DOHH2 (cell line): ENCODE measurements around the gene FADS3.

Experiments
- EZH2phosphoT487 ChIP-seq: fragments of 200-600 bp; sonication (generic); IDR thresholded peaks from 2 replicates; pipeline ENCODE4 v1.6.1; 2017; ENCODE audit warnings: borderline replicate concordance, mild to moderate bottlenecking, antibody characterized with exemption, low read length, moderate library complexity, mixed read lengths
- TF ChIP-seq, protein P1 (sequence below): fragments of 200-600 bp; sonication (generic); IDR thresholded peaks from one replicate; pipeline ENCODE4 v1.5.1; 2014; ENCODE audit warnings: antibody characterized with exemption, mild to moderate bottlenecking, low read depth, low read length; ENCODE audit not compliant: poor library complexity, severe bottlenecking

GRCh38 chr11:61860054-61860903, 31.1 kb downstream of the FADS3 start:
- TF ChIP-seq, protein P1, sequence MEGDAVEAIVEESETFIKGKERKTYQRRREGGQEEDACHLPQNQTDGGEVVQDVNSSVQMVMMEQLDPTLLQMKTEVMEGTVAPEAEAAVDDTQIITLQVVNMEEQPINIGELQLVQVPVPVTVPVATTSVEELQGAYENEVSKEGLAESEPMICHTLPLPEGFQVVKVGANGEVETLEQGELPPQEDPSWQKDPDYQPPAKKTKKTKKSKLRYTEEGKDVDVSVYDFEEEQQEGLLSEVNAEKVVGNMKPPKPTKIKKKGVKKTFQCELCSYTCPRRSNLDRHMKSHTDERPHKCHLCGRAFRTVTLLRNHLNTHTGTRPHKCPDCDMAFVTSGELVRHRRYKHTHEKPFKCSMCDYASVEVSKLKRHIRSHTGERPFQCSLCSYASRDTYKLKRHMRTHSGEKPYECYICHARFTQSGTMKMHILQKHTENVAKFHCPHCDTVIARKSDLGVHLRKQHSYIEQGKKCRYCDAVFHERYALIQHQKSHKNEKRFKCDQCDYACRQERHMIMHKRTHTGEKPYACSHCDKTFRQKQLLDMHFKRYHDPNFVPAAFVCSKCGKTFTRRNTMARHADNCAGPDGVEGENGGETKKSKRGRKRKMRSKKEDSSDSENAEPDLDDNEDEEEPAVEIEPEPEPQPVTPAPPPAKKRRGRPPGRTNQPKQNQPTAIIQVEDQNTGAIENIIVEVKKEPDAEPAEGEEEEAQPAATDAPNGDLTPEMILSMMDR = no peak
- TF ChIP-seq EZH2phosphoT487 = no peak
